Chondrocyte (in vitro differentiated cells): Measurements from ENCODE around the gene EI24. TPM values are rescaled to one million over a fixed set of nuclear protein-coding genes. Genes with fewer than 3 reads are reported as not detected.
"Not testable (repeated sequence)": the region's sequence is repeated elsewhere in the genome, so short reads cannot be mapped to it uniquely, and the experiment has no call there.

ENCODE experiments used
- DNase-seq: peaks from one replicate; pipeline ENCODE4 v3.0.0; 2021; ENCODE audit warnings: mixed read lengths, low spot score
- H3K27ac Mint-ChIP-seq: one replicate; pipeline ENCODE4 v1.8.0; 2021; ENCODE audit warnings: mild to moderate bottlenecking, moderate library complexity, mixed read lengths; ENCODE audit not compliant: unreplicated experiment
- H3K27me3 Mint-ChIP-seq: 2 replicates; pipeline ENCODE4 v1.8.0; 2021; ENCODE audit warnings: low read depth, mixed read lengths
- H3K36me3 Mint-ChIP-seq: 2 replicates; pipeline ENCODE4 v1.8.0; 2021; ENCODE audit warnings: low read depth, mixed read lengths
- H3K4me1 Mint-ChIP-seq: 2 replicates; pipeline ENCODE4 v1.8.0; 2021; ENCODE audit warnings: low read depth, mild to moderate bottlenecking, mixed read lengths
- H3K4me3 Mint-ChIP-seq: one replicate; pipeline ENCODE4 v1.8.0; 2021; ENCODE audit warnings: mild to moderate bottlenecking, moderate library complexity, mixed read lengths; ENCODE audit not compliant: unreplicated experiment
- H3K9me3 Mint-ChIP-seq: 2 replicates; pipeline ENCODE4 v1.8.0; 2021; ENCODE audit warnings: low read depth, mixed read lengths
- CTCF ChIP-seq: fragments of 200-600 bp; sonication (generic); IDR thresholded peaks from 2 replicates; pipeline ENCODE4 v1.5.0; 2021; ENCODE audit warnings: antibody characterized with exemption, mild to moderate bottlenecking, moderate library complexity
- total RNA-seq: library from RNA; stranded (reverse); gene quantifications from 3 replicates; pipeline ENCODE4 v1.2.1, GENCODE V29; 2021

The EI24 gene
- total RNA-seq, 1 donor from 2014 or later = 91.1 TPM

DNA sequence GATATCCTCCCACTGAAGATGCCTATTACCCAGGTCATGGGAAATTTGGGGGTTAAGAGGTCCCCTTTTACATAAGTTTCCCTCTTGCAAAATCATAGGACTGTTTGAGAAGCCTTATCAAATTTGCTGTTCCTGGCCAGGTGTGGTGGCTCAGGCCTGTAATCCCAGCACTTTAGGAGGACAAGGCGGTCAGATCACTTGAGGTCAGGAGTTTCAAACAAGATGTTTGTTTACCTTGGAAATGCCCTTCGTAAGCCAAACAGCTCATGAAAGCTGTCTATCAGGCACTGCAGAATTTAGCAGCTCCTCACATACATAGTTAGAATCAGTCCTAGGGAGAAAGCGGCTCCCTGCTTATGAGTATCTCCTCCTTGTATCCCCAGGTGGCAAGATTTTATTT is 4.9 kb upstream of the EI24 start:
- H3K4me1 Mint-ChIP-seq = peaks cover 8% of the 10 kb centered on the region
- peaks cover 4% of the 10 kb centered on the region for H3K27me3 Mint-ChIP-seq
- no peaks in the 10 kb centered on the region for H3K9me3 Mint-ChIP-seq
- no peak for DNase-seq
- H3K36me3 Mint-ChIP-seq = no peaks in the 10 kb centered on the region
- no peak overlapping the region for H3K27ac Mint-ChIP-seq
- no peak for TF ChIP-seq CTCF
- H3K4me3 Mint-ChIP-seq = no peak overlapping the region

- Mint-ChIP-seq H3K27me3 (peaks cover 4% of the 10 kb centered on the region), H3K9me3 (no peaks in the 10 kb centered on the region), H3K36me3 (no peaks in the 10 kb centered on the region), H3K27ac (no peak overlapping the region), H3K4me1 (peaks cover 18% of the 10 kb centered on the region), H3K4me3 (no peak overlapping the region)
- no peak for DNase-seq
- TF ChIP-seq CTCF = no peak
Observed at GRCh38 chr11:125566235-125566634, 3.0 kb upstream of the EI24 start.

- no peak for DNase-seq
Observed at GRCh38 chr11:125569915-125570621, 791 bp downstream of the EI24 start.

DNA sequence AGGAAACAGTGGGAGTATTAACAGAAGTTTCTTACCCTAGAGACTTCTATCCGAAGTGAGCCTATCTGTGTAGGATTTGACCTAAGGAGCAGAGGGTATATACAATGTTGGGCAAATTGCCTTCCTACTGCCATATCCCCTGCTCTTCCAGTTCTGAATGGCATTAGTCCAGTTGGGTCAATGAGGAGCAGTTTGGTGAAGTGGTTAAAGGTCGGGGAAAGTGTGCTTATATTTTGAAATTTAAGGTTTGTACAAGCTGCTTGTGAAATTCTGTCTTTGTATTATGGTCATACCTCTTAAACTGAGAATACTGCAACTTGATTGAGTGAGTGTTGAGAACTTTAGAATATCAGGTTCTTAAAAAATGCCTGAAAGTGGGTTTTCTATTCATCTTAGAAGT is 1.7 kb downstream of the EI24 start:
- peaks cover 14% of the 10 kb centered on the region for H3K36me3 Mint-ChIP-seq
- no peaks in the 10 kb centered on the region for H3K27me3 Mint-ChIP-seq
- H3K4me3 Mint-ChIP-seq = no peak overlapping the region
- peaks cover 25% of the 10 kb centered on the region for H3K4me1 Mint-ChIP-seq
- no peak overlapping the region for H3K27ac Mint-ChIP-seq
- DNase-seq = no peak
- H3K9me3 Mint-ChIP-seq = no peaks in the 10 kb centered on the region
- no peak for TF ChIP-seq CTCF

More at GRCh38 chr11:125569915-125570621, 791 bp downstream of the EI24 start:
- H3K4me3 Mint-ChIP-seq = peak overlapping the region; percentile 82
- H3K36me3 Mint-ChIP-seq = peaks cover 11% of the 10 kb centered on the region
- no peaks in the 10 kb centered on the region for H3K9me3 Mint-ChIP-seq
- H3K27ac Mint-ChIP-seq = peak overlapping the region; percentile 83
- H3K4me1 Mint-ChIP-seq = peaks cover 25% of the 10 kb centered on the region
- no peaks in the 10 kb centered on the region for H3K27me3 Mint-ChIP-seq
- no peak for TF ChIP-seq CTCF

GRCh38 chr11:125572916-125573315 is 3.6 kb downstream of the EI24 start:
- Mint-ChIP-seq H3K27ac (no peak overlapping the region), H3K4me1 (peaks cover 29% of the 10 kb centered on the region), H3K9me3 (no peaks in the 10 kb centered on the region), H3K36me3 (peaks cover 24% of the 10 kb centered on the region), H3K4me3 (no peak overlapping the region), H3K27me3 (no peaks in the 10 kb centered on the region)
- no peak for TF ChIP-seq CTCF
- DNase-seq = no peak

DNA sequence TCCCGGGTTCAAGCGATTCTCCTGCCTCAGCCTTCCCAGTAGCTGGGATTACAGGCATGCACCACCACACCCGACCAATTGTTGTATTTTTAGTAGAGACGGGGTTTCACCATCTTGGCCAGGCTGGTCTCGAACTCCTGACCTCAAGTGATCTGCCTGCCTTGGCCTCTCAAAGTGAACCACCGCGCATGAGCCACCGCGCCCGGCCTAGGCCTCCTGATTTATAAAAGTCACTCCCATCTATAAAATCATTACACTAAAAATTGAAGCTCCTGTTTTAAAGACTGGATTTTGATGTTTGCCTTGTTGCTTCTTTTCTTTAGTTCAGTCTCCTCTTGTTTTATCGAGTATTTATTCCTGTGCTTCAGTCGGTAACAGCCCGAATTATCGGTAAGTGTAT is 7.9 kb downstream of the EI24 start:
- H3K4me1 Mint-ChIP-seq, H3K4me3 Mint-ChIP-seq, H3K9me3 Mint-ChIP-seq, H3K27me3 Mint-ChIP-seq, DNase-seq, H3K27ac Mint-ChIP-seq: not testable (repeated sequence)
- peaks cover 37% of the 10 kb centered on the region for H3K36me3 Mint-ChIP-seq
